WTC11 (cell line): ENCODE data around the gene KRTAP5-1.
"Not testable (repeated sequence)": the region's sequence is repeated elsewhere in the genome, so short reads cannot be mapped to it uniquely, and the experiment has no call there.

ENCODE experiments used
- CREM ChIP-seq: sonication (generic); formaldehyde crosslinking; IDR thresholded peaks from 2 replicates; pipeline ENCODE4 v1.8.1; 2022; ENCODE audit warnings: mild to moderate bottlenecking, missing genetic modification reagents, moderate library complexity
- ESRRA ChIP-seq: sonication (generic); formaldehyde crosslinking; IDR thresholded peaks from 2 replicates; pipeline ENCODE4 v1.8.1; 2022; ENCODE audit warnings: mild to moderate bottlenecking, missing genetic modification reagents, borderline replicate concordance
- KAT7 ChIP-seq: sonication (generic); formaldehyde crosslinking; IDR thresholded peaks from 2 replicates; pipeline ENCODE4 v1.8.1; 2023; ENCODE audit warnings: missing genetic modification reagents, mild to moderate bottlenecking, borderline replicate concordance
- TCF7 ChIP-seq: sonication (generic); formaldehyde crosslinking; IDR thresholded peaks from 2 replicates; pipeline ENCODE4 v1.8.0; 2022; ENCODE audit warnings: mild to moderate bottlenecking, low read depth, missing genetic modification reagents, moderate library complexity
- TF ChIP-seq, protein P1 (sequence below): fragments of 200-600 bp; IDR thresholded peaks from 2 replicates; pipeline ENCODE4 v1.8.0; 2022; ENCODE audit warnings: antibody characterized with exemption
- TF ChIP-seq, protein P2 (sequence below): sonication (generic); formaldehyde crosslinking; IDR thresholded peaks from 2 replicates; pipeline ENCODE4 v1.8.1; 2023; ENCODE audit warnings: mild to moderate bottlenecking, missing genetic modification reagents
- TF ChIP-seq, protein P3 (sequence below): sonication (generic); formaldehyde crosslinking; IDR thresholded peaks from 2 replicates; pipeline ENCODE4 v1.8.0; 2022; ENCODE audit warnings: mild to moderate bottlenecking, missing genetic modification reagents
- TF ChIP-seq, protein P4 (sequence below): sonication (generic); formaldehyde crosslinking; IDR thresholded peaks from 2 replicates; pipeline ENCODE4 v1.8.1; 2022; ENCODE audit warnings: low read depth, missing genetic modification reagents, borderline replicate concordance
- TF ChIP-seq, protein P5 (sequence below): sonication (generic); formaldehyde crosslinking; IDR thresholded peaks from 2 replicates; pipeline ENCODE4 v1.8.1; 2023; ENCODE audit warnings: mild to moderate bottlenecking, moderate library complexity, missing genetic modification reagents
- TF ChIP-seq, protein P6 (sequence below): sonication (generic); formaldehyde crosslinking; IDR thresholded peaks from 2 replicates; pipeline ENCODE4 v1.8.1; 2023; ENCODE audit warnings: mild to moderate bottlenecking, missing genetic modification reagents, moderate library complexity
- TF ChIP-seq, protein P7 (sequence below): sonication (generic); formaldehyde crosslinking; IDR thresholded peaks from 2 replicates; pipeline ENCODE4 v1.8.1; 2023; ENCODE audit warnings: mild to moderate bottlenecking, missing genetic modification reagents, moderate library complexity
- TF ChIP-seq, protein P8 (sequence below): sonication (generic); formaldehyde crosslinking; IDR thresholded peaks from 2 replicates; pipeline ENCODE4 v1.8.1; 2022; ENCODE audit warnings: low read depth, mild to moderate bottlenecking, moderate library complexity, missing genetic modification reagents, borderline replicate concordance
- TF ChIP-seq, protein P9 (sequence below): sonication (generic); formaldehyde crosslinking; IDR thresholded peaks from 2 replicates; pipeline ENCODE4 v1.8.0; 2022; ENCODE audit warnings: mild to moderate bottlenecking, missing genetic modification reagents

DNA sequence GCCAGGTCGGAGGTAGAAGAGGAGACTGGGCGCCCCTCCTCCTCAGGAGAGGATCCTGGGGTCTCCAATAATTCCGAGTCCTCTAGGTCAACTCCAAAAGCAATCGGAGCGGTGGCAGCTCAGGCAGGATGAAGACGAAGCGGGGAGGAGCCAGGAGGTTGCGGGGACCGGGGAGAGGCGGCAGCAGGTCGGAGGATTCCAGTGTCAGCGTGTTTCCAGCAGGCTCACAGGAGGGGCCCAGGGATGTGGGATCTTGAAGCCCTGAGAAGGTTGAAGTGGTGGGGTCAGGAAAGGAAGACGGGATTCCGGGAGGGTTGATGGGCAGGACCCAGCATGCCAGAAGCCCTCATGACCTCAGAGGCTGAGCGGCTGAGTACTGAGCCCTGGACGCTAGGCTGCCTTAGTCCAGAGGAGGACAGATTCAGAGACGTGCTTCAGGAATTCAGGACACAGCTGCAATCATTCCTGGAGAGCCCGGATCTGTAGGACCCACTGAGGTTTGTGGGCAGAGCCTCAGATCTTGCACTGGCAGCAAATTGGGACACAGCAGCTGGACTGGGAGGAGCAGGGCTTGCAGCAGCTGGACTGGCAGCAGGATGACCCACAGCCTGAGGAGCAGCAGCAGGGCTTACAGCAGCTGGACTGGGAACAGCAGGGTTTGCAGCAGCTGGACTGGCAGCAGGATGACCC, 22.2 kb upstream of the KRTAP5-1 start:
- TF ChIP-seq, protein P1, sequence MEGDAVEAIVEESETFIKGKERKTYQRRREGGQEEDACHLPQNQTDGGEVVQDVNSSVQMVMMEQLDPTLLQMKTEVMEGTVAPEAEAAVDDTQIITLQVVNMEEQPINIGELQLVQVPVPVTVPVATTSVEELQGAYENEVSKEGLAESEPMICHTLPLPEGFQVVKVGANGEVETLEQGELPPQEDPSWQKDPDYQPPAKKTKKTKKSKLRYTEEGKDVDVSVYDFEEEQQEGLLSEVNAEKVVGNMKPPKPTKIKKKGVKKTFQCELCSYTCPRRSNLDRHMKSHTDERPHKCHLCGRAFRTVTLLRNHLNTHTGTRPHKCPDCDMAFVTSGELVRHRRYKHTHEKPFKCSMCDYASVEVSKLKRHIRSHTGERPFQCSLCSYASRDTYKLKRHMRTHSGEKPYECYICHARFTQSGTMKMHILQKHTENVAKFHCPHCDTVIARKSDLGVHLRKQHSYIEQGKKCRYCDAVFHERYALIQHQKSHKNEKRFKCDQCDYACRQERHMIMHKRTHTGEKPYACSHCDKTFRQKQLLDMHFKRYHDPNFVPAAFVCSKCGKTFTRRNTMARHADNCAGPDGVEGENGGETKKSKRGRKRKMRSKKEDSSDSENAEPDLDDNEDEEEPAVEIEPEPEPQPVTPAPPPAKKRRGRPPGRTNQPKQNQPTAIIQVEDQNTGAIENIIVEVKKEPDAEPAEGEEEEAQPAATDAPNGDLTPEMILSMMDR: not testable (repeated sequence)
- TF ChIP-seq, protein P2, sequence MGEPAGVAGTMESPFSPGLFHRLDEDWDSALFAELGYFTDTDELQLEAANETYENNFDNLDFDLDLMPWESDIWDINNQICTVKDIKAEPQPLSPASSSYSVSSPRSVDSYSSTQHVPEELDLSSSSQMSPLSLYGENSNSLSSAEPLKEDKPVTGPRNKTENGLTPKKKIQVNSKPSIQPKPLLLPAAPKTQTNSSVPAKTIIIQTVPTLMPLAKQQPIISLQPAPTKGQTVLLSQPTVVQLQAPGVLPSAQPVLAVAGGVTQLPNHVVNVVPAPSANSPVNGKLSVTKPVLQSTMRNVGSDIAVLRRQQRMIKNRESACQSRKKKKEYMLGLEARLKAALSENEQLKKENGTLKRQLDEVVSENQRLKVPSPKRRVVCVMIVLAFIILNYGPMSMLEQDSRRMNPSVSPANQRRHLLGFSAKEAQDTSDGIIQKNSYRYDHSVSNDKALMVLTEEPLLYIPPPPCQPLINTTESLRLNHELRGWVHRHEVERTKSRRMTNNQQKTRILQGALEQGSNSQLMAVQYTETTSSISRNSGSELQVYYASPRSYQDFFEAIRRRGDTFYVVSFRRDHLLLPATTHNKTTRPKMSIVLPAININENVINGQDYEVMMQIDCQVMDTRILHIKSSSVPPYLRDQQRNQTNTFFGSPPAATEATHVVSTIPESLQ: not testable (repeated sequence)
- TF ChIP-seq, protein P3, sequence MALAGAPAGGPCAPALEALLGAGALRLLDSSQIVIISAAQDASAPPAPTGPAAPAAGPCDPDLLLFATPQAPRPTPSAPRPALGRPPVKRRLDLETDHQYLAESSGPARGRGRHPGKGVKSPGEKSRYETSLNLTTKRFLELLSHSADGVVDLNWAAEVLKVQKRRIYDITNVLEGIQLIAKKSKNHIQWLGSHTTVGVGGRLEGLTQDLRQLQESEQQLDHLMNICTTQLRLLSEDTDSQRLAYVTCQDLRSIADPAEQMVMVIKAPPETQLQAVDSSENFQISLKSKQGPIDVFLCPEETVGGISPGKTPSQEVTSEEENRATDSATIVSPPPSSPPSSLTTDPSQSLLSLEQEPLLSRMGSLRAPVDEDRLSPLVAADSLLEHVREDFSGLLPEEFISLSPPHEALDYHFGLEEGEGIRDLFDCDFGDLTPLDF (CRISPR knock-in tag): not testable (repeated sequence)
- TF ChIP-seq, protein P4, sequence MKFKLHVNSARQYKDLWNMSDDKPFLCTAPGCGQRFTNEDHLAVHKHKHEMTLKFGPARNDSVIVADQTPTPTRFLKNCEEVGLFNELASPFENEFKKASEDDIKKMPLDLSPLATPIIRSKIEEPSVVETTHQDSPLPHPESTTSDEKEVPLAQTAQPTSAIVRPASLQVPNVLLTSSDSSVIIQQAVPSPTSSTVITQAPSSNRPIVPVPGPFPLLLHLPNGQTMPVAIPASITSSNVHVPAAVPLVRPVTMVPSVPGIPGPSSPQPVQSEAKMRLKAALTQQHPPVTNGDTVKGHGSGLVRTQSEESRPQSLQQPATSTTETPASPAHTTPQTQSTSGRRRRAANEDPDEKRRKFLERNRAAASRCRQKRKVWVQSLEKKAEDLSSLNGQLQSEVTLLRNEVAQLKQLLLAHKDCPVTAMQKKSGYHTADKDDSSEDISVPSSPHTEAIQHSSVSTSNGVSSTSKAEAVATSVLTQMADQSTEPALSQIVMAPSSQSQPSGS (CRISPR knock-in tag): not testable (repeated sequence)
- TF ChIP-seq, protein P5, sequence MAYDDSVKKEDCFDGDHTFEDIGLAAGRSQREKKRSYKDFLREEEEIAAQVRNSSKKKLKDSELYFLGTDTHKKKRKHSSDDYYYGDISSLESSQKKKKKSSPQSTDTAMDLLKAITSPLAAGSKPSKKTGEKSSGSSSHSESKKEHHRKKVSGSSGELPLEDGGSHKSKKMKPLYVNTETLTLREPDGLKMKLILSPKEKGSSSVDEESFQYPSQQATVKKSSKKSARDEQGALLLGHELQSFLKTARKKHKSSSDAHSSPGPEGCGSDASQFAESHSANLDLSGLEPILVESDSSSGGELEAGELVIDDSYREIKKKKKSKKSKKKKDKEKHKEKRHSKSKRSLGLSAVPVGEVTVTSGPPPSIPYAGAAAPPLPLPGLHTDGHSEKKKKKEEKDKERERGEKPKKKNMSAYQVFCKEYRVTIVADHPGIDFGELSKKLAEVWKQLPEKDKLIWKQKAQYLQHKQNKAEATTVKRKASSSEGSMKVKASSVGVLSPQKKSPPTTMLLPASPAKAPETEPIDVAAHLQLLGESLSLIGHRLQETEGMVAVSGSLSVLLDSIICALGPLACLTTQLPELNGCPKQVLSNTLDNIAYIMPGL (CRISPR knock-in tag): not testable (repeated sequence)
- TF ChIP-seq, protein P6, sequence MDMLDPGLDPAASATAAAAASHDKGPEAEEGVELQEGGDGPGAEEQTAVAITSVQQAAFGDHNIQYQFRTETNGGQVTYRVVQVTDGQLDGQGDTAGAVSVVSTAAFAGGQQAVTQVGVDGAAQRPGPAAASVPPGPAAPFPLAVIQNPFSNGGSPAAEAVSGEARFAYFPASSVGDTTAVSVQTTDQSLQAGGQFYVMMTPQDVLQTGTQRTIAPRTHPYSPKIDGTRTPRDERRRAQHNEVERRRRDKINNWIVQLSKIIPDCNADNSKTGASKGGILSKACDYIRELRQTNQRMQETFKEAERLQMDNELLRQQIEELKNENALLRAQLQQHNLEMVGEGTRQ (CRISPR knock-in tag): not testable (repeated sequence)
- TF ChIP-seq CREM; KAT7 (CRISPR knock-in tag); ESRRA; TCF7: not testable (repeated sequence)
- TF ChIP-seq, protein P7, sequence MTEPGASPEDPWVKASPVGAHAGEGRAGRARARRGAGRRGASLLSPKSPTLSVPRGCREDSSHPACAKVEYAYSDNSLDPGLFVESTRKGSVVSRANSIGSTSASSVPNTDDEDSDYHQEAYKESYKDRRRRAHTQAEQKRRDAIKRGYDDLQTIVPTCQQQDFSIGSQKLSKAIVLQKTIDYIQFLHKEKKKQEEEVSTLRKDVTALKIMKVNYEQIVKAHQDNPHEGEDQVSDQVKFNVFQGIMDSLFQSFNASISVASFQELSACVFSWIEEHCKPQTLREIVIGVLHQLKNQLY (CRISPR knock-in tag): not testable (repeated sequence)
- TF ChIP-seq, protein P8, sequence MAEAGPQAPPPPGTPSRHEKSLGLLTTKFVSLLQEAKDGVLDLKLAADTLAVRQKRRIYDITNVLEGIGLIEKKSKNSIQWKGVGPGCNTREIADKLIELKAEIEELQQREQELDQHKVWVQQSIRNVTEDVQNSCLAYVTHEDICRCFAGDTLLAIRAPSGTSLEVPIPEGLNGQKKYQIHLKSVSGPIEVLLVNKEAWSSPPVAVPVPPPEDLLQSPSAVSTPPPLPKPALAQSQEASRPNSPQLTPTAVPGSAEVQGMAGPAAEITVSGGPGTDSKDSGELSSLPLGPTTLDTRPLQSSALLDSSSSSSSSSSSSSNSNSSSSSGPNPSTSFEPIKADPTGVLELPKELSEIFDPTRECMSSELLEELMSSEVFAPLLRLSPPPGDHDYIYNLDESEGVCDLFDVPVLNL: not testable (repeated sequence)
- TF ChIP-seq, protein P9, sequence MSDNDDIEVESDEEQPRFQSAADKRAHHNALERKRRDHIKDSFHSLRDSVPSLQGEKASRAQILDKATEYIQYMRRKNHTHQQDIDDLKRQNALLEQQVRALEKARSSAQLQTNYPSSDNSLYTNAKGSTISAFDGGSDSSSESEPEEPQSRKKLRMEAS (CRISPR knock-in tag): not testable (repeated sequence)
